Measurements from ENCODE around the gene RAI2. TPM values are rescaled to one million over a fixed set of nuclear protein-coding genes. Genes with fewer than 3 reads are reported as not detected.

Gene RAI2
- polyA plus RNA-seq (2011; rRNA removed) (0.04 TPM in 1 of 2 replicates, not detected in the other), polyA minus RNA-seq (2011; rRNA and poly(A)+ RNA removed) (not detected in 2 replicates)

DNA sequence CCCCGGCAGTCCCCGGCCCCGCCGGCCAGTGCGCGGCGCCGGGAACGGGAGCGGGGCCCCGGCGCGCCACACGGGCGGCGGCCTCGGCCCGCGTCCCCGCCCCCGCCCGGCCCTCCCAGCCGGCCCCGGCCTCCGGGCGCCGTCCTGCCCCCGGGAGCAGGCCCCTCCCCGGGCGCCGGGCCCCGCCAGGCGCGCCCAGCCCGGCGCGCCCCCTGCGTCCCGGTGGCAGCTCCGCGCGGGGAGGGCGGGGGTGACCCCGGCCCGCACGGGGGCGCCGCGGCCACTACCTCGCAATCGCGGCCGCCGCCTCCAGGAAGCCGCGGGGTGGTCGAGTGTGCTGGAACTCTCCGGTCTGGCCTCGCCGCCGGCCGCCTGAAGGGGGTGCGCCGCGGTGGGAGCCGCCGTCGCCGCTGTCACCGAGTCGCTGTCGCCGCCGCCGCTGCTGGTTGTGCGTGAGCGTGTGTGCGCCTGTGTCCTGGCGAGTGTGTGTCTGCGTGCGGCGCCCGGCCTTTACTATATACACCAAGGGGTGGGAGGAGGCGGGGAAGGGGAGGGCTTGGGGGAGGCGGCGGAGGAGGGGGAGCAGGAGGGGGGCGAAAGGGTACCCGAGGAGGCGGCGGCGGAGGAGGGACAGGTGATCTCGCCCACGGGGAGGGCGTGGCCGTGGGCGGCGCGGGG, at the start of gene RAI2:
RAI2 (minus strand) TSS at position 488 of the 678 bp plus-strand sequence. CDS start 59,288 bp downstream, outside the sequence.
- TF ChIP-seq, protein P1, sequence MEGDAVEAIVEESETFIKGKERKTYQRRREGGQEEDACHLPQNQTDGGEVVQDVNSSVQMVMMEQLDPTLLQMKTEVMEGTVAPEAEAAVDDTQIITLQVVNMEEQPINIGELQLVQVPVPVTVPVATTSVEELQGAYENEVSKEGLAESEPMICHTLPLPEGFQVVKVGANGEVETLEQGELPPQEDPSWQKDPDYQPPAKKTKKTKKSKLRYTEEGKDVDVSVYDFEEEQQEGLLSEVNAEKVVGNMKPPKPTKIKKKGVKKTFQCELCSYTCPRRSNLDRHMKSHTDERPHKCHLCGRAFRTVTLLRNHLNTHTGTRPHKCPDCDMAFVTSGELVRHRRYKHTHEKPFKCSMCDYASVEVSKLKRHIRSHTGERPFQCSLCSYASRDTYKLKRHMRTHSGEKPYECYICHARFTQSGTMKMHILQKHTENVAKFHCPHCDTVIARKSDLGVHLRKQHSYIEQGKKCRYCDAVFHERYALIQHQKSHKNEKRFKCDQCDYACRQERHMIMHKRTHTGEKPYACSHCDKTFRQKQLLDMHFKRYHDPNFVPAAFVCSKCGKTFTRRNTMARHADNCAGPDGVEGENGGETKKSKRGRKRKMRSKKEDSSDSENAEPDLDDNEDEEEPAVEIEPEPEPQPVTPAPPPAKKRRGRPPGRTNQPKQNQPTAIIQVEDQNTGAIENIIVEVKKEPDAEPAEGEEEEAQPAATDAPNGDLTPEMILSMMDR (IDR thresholded peaks at IDR 0.05; ENCODE audit: insufficient read depth, low read depth, low read length) = no peak
- peak within 1 kb of the TSS; percentile 27 for H3K4me3 ChIP-seq (ENCODE audit: low read depth, low read length)
- peaks cover 14% of the 10 kb centered on the region; the same call in 1 of the 2 replicates for H3K27me3 ChIP-seq (ENCODE audit: control insufficient read depth, insufficient read depth, low read length)
- POLR2A ChIA-PET = no interaction called here
- CTCF ChIA-PET = no interaction called here
- H3K36me3 ChIP-seq (ENCODE audit: control insufficient read depth, insufficient read depth, low read length) = no peaks in the 10 kb centered on the region
- no peak for DNase-seq (ENCODE audit: low read depth)

DNA sequence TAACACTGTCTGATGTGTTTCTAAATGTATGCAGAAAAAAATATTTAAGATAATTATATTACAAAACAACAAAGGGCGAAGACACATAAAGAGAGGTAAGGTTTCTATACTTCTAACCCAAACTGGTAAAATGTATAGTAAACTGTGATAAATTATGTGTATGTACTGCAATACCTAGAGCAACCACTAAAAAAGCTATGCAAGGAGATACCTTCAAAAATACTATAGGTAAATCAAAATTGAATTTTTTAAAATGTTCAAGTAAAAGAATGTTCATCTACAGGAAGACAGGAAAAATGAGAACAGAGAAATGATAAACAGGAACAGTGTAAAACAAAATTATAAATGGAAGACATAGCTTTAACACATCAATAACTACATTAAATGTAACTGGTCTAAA, 27.3 kb upstream of the RAI2 start:
- ChIA-PET CTCF (no interaction called here), POLR2A (no interaction called here)
- Histone ChIP-seq H3K36me3 (ENCODE audit: control insufficient read depth, insufficient read depth, low read length) (no peaks in the 10 kb centered on the region), H3K4me3 (ENCODE audit: low read depth, low read length) (no peak overlapping the region), H3K27me3 (ENCODE audit: control insufficient read depth, insufficient read depth, low read length) (no peaks in the 10 kb centered on the region)
- TF ChIP-seq, protein P1 (IDR thresholded peaks at IDR 0.05; ENCODE audit: insufficient read depth, low read depth, low read length) = no peak
- no peak for DNase-seq (ENCODE audit: low read depth)

DNA sequence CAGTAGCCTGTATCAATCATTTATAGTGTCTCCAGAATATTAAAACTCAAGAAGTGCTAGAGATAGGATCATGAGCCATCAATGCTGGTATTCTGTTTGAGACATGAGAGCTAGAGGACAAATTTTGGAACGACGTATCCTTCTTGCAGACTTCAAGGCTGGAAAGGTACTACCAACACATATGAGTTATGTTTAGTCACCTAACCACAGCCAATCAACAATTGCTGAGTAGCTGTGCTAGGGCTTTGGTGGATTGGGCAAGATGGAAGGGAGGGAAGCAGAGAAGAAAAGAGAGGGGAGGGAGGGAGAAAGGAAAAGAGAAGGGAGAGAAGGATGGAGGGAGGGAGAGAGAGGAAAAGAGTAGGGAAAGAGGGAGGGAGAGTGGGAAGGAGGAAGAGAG, 21.6 kb upstream of the RAI2 start:
- ChIA-PET POLR2A (no interaction called here), CTCF (no interaction called here)
- no peak for DNase-seq (ENCODE audit: low read depth)
- H3K36me3 ChIP-seq (ENCODE audit: control insufficient read depth, insufficient read depth, low read length) = no peaks in the 10 kb centered on the region
- no peak overlapping the region for H3K4me3 ChIP-seq (ENCODE audit: low read depth, low read length)
- TF ChIP-seq, protein P1 (IDR thresholded peaks at IDR 0.05; ENCODE audit: insufficient read depth, low read depth, low read length) = no peak
- no peaks in the 10 kb centered on the region for H3K27me3 ChIP-seq (ENCODE audit: control insufficient read depth, insufficient read depth, low read length)

DNA sequence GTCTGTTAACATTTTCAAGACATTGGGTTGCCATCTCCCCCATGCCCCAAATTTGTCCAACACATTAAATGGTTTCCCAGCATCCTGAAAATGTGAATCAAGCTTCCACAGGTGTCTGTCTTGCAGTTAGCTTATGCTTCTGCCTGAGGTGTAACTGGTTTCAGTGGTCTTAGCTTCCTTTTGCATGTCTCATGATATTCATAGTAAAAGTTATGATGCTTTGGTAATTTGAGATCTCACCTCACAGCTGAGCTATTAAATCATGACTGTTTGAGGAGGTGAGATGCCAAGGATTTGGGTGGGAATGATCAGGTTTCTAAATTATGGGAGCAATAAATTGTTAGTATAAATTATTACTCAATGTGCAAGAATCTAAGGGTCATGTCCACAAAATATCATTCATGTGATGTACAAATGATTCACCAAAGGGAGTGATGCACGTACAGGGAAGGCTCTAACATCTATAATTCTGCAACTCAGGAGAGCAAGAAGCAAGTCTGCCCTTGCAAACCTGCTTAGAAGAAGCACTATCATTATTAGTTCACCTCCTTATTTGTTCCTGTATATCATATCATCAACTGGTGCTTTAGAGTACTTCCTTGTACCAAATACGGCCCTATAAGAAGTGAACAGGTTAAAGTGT, 17.1 kb upstream of the RAI2 start:
- CTCF ChIA-PET = no interaction called here
- no peaks in the 10 kb centered on the region for H3K27me3 ChIP-seq (ENCODE audit: control insufficient read depth, insufficient read depth, low read length)
- H3K36me3 ChIP-seq (ENCODE audit: control insufficient read depth, insufficient read depth, low read length) = no peaks in the 10 kb centered on the region
- POLR2A ChIA-PET = no interaction called here
- DNase-seq (ENCODE audit: low read depth) = no peak
- TF ChIP-seq, protein P1 (IDR thresholded peaks at IDR 0.05; ENCODE audit: insufficient read depth, low read depth, low read length) = no peak
- H3K4me3 ChIP-seq (ENCODE audit: low read depth, low read length) = no peak overlapping the region

DNA sequence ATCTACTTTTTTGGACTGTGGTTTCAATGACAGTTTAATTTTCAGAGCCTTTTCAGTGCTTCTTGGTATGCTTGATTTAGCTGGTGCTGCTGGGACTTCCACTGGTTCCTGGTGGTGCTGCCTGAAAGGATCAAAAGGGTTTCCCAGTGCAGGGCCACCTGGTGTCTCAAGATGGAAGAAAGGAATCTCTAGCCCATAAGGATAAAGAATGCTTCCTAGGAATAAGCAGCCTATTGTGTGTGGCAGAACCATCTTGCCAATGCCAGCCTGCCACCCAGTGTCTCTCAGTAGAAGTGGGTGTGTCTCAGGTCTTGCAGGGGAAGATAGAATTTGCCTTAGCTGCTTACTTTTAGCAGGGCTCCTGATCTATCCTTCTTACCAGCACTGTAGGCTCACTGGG, 15.0 kb upstream of the RAI2 start:
- TF ChIP-seq, protein P1 (IDR thresholded peaks at IDR 0.05; ENCODE audit: insufficient read depth, low read depth, low read length) = no peak
- DNase-seq (ENCODE audit: low read depth) = no peak
- no peaks in the 10 kb centered on the region for H3K27me3 ChIP-seq (ENCODE audit: control insufficient read depth, insufficient read depth, low read length)
- H3K36me3 ChIP-seq (ENCODE audit: control insufficient read depth, insufficient read depth, low read length) = no peaks in the 10 kb centered on the region
- CTCF ChIA-PET = no interaction called here
- POLR2A ChIA-PET = no interaction called here
- H3K4me3 ChIP-seq (ENCODE audit: low read depth, low read length) = no peak overlapping the region
